Adrenal gland (tissue), 5 donors: ENCODE measurements around the gene FMOD.

Source experiments
- POLR2A ChIP-seq, 2 donors: fragments of 450-650 bp; IDR thresholded peaks; one replicate each; pipeline ENCODE4 v1.6.1; 2017; ENCODE audit warnings: antibody characterized with exemption in 2 of 2, mild to moderate bottlenecking in 2 of 2, moderate library complexity in 1 of 2
- TF ChIP-seq, protein P1 (sequence below), 6 experiments: fragments of 450-650 bp in 4 of 6; fragments of 200-600 bp in 2 of 6; sonication (generic) in 1 of 6; IDR thresholded peaks; 1 replicate in 5 of 6; 2 replicates in 1 of 6; pipeline versions ENCODE4 v1.5.1 to v1.8.0; 2016 to 2021; ENCODE audit warnings: antibody characterized with exemption in 6 of 6, mild to moderate bottlenecking in 2 of 6, moderate library complexity in 1 of 6
- donor health status: DM: no; HTN: no; CAD: no.

DNA sequence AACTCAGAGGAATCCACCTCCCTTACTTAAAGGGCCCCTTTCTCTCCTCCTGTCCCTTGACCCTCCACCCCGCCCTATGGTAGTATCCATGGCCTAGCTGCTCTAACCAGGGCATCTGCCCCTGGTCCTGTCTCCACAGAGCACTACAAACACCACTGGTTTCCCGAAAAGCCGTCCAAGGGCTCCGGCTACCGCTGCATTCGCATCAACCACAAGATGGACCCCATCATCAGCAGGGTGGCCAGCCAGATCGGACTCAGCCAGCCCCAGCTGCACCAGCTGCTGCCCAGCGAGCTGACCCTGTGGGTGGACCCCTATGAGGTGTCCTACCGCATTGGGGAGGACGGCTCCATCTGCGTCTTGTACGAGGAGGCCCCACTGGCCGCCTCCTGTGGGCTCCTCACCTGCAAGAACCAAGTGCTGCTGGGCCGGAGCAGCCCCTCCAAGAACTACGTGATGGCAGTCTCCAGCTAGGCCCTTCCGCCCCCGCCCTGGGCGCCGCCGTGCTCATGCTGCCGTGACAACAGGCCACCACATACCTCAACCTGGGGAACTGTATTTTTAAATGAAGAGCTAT, 43.9 kb downstream of the FMOD start:
- TF ChIP-seq, protein P1, sequence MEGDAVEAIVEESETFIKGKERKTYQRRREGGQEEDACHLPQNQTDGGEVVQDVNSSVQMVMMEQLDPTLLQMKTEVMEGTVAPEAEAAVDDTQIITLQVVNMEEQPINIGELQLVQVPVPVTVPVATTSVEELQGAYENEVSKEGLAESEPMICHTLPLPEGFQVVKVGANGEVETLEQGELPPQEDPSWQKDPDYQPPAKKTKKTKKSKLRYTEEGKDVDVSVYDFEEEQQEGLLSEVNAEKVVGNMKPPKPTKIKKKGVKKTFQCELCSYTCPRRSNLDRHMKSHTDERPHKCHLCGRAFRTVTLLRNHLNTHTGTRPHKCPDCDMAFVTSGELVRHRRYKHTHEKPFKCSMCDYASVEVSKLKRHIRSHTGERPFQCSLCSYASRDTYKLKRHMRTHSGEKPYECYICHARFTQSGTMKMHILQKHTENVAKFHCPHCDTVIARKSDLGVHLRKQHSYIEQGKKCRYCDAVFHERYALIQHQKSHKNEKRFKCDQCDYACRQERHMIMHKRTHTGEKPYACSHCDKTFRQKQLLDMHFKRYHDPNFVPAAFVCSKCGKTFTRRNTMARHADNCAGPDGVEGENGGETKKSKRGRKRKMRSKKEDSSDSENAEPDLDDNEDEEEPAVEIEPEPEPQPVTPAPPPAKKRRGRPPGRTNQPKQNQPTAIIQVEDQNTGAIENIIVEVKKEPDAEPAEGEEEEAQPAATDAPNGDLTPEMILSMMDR (IDR thresholded peaks at IDR 0.05) = no peak
- TF ChIP-seq POLR2A (IDR thresholded peaks at IDR 0.05) = peak; percentile 22 to 55
